GM20000 (cell line): ENCODE results near the gene LAMB1.

Experiments
- DNase-seq: peaks from one replicate; pipeline ENCODE4 v3.0.0; 2012; ENCODE audit warnings: low spot score
- TF ChIP-seq, protein P1 (sequence below): IDR thresholded peaks from 2 replicates; pipeline ENCODE4 v1.5.1; 2012; ENCODE audit warnings: mild to moderate bottlenecking, control low read depth; ENCODE audit errors: extremely low read depth, missing control alignments

Gene LAMB1

GRCh38 chr7:107934991-107935770, 67.8 kb downstream of the LAMB1 start:
- TF ChIP-seq, protein P1, sequence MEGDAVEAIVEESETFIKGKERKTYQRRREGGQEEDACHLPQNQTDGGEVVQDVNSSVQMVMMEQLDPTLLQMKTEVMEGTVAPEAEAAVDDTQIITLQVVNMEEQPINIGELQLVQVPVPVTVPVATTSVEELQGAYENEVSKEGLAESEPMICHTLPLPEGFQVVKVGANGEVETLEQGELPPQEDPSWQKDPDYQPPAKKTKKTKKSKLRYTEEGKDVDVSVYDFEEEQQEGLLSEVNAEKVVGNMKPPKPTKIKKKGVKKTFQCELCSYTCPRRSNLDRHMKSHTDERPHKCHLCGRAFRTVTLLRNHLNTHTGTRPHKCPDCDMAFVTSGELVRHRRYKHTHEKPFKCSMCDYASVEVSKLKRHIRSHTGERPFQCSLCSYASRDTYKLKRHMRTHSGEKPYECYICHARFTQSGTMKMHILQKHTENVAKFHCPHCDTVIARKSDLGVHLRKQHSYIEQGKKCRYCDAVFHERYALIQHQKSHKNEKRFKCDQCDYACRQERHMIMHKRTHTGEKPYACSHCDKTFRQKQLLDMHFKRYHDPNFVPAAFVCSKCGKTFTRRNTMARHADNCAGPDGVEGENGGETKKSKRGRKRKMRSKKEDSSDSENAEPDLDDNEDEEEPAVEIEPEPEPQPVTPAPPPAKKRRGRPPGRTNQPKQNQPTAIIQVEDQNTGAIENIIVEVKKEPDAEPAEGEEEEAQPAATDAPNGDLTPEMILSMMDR: no peak
- no peak for DNase-seq

- TF ChIP-seq, protein P1: no peak
- DNase-seq: no peak
Observed at GRCh38 chr7:107933386-107934013, 69.5 kb downstream of the LAMB1 start.

DNA sequence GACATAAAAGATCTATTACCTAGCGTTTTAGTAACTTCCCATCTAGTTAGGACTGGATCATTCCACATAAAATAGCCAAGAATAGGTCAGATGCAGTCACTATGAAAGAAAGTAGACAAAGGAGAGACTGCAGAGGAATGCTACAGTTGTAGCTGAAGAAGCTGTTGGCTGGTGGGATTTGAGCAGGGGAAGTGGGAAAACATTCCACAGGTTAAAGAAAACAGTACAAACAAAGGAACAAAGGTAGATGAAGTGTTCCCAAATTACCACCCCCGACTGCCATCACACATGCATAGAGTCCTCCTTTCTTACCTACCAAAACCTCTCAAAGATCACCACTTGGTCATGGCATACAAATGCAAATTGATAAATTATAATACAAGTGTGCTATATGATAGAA, 70.2 kb downstream of the LAMB1 start:
- TF ChIP-seq, protein P1: no peak
- DNase-seq: no peak

GRCh38 chr7:107931740-107932515, 71.0 kb downstream of the LAMB1 start:
- TF ChIP-seq, protein P1: no peak
- no peak for DNase-seq

GRCh38 chr7:107926481-107926880, 76.5 kb downstream of the LAMB1 start:
- no peak for DNase-seq
- TF ChIP-seq, protein P1: no peak

- TF ChIP-seq, protein P1: no peak
- peak; percentile 49 for DNase-seq
Observed at GRCh38 chr7:107924841-107925504, 78.0 kb downstream of the LAMB1 start.
